Measurements from ENCODE around the gene KATNBL1.

KATNBL1 gene

GRCh38 chr15:34246276-34246976 lies 36.5 kb upstream of the KATNBL1 start:
- TF ChIP-seq REST (IDR thresholded peaks at IDR 0.05; ENCODE audit: low read depth) (no peak), ZBTB7A (IDR thresholded peaks at IDR 0.05; ENCODE audit: low read depth) (no peak), EP300 (IDR thresholded peaks at IDR 0.05; ENCODE audit: borderline replicate concordance) (no peak)

- TF ChIP-seq MAX (IDR thresholded peaks at IDR 0.05) (no peak), TEAD4 (IDR thresholded peaks at IDR 0.05) (no peak), CREB1 (IDR thresholded peaks at IDR 0.05; ENCODE audit: low read depth) (no peak), FOXM1 (IDR thresholded peaks at IDR 0.05; ENCODE audit: borderline replicate concordance, low read depth) (no peak)
Observed at GRCh38 chr15:34243226-34243625, 33.3 kb upstream of the KATNBL1 start.

- TF ChIP-seq TEAD4 (IDR thresholded peaks at IDR 0.05) (no peak), CREB1 (IDR thresholded peaks at IDR 0.05; ENCODE audit: low read depth) (no peak), TAF1 (IDR thresholded peaks at IDR 0.05; ENCODE audit: low read depth) (no peak), YY1 (IDR thresholded peaks at IDR 0.05; ENCODE audit: low read depth) (no peak), NFIC (IDR thresholded peaks at IDR 0.05) (no peak)
Observed at GRCh38 chr15:34242331-34242710, 32.4 kb upstream of the KATNBL1 start.

- TF ChIP-seq RAD21 (IDR thresholded peaks at IDR 0.05; ENCODE audit: low read depth) (peak; percentile 52), FOXM1 (IDR thresholded peaks at IDR 0.05; ENCODE audit: borderline replicate concordance, low read depth) (no peak), EGR1 (IDR thresholded peaks at IDR 0.05) (no peak), YY1 (IDR thresholded peaks at IDR 0.05; ENCODE audit: low read depth) (no peak), EP300 (IDR thresholded peaks at IDR 0.05; ENCODE audit: borderline replicate concordance) (no peak), TEAD4 (IDR thresholded peaks at IDR 0.05) (no peak), CREB1 (IDR thresholded peaks at IDR 0.05; ENCODE audit: low read depth) (no peak)
Observed at GRCh38 chr15:34241376-34242330, 31.8 kb upstream of the KATNBL1 start.

- no peak for TF ChIP-seq TCF12 (IDR thresholded peaks at IDR 0.05; ENCODE audit: low read depth)
- no peak for TF ChIP-seq EP300 (IDR thresholded peaks at IDR 0.05; ENCODE audit: borderline replicate concordance)
- no peak for TF ChIP-seq CEBPB (IDR thresholded peaks at IDR 0.05)
- TF ChIP-seq RAD21 (IDR thresholded peaks at IDR 0.05; ENCODE audit: low read depth), result no peak
- TF ChIP-seq CREB1 (IDR thresholded peaks at IDR 0.05; ENCODE audit: low read depth), result no peak
- TF ChIP-seq NFIC (IDR thresholded peaks at IDR 0.05), result no peak
- no peak for TF ChIP-seq TEAD4 (IDR thresholded peaks at IDR 0.05)
- TF ChIP-seq YY1 (IDR thresholded peaks at IDR 0.05; ENCODE audit: low read depth), result no peak
- no peak for TF ChIP-seq REST (IDR thresholded peaks at IDR 0.05; ENCODE audit: low read depth)
- TF ChIP-seq FOXM1 (IDR thresholded peaks at IDR 0.05; ENCODE audit: borderline replicate concordance, low read depth), result no peak
- no peak for TF ChIP-seq ZBTB7A (IDR thresholded peaks at IDR 0.05; ENCODE audit: low read depth)
- no peak for TF ChIP-seq MAX (IDR thresholded peaks at IDR 0.05)
- TF ChIP-seq EGR1 (IDR thresholded peaks at IDR 0.05), result no peak
- TF ChIP-seq USF1 (IDR thresholded peaks at IDR 0.05), result no peak
Observed at GRCh38 chr15:34240537-34240936, 30.6 kb upstream of the KATNBL1 start.

- TF ChIP-seq YY1 (IDR thresholded peaks at IDR 0.05; ENCODE audit: low read depth) (no peak), TEAD4 (IDR thresholded peaks at IDR 0.05) (no peak), CREB1 (IDR thresholded peaks at IDR 0.05; ENCODE audit: low read depth) (no peak), EP300 (IDR thresholded peaks at IDR 0.05; ENCODE audit: borderline replicate concordance) (no peak), TCF12 (IDR thresholded peaks at IDR 0.05; ENCODE audit: low read depth) (no peak)
Observed at GRCh38 chr15:34239151-34239808, 29.4 kb upstream of the KATNBL1 start.

Measured in Ishikawa (cell line).